T1000 (cell line): ENCODE results near the gene PRRX2.
A peak's percentile ranks its signal among the peaks of the same experiment; 100 is the strongest.
"Not testable (repeated sequence)": the region's sequence is repeated elsewhere in the genome, so short reads cannot be mapped to it uniquely, and the experiment has no call there.

Experiments
- DNase-seq: peaks from one replicate; lab custom pipeline; 2025; ENCODE audit warnings: mixed read lengths; lab: John Stamatoyannopoulos, UW

Gene PRRX2

DNA sequence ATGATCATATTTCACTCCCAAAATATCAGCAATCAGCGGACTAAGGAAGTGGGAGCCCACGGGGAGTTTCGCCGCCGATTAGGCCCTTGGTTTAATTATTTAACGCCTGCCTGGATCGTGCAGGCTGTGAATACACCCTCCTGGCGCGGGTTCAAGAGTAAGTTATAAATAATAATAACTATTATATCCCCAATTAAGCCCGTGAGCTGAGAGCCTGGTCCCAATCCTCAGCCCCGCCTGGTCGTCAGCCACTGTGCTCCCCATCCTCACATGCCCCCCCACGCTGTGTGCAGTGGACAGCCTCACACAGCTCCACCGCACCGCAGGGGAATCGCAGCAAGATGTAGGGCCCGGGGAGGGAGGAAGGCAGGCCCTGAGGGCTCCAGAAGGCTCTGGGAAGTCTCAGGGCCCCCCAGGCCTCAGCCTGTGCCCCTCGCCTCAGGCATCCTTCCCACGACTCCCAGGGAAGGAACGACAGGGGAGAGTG is 10.8 kb upstream of the PRRX2 start:
- DNase-seq = no peak

- DNase-seq = no peak
Measured at GRCh38 chr9:129655154-129655553, 10.3 kb upstream of the PRRX2 start.

- no peak for DNase-seq
Measured at GRCh38 chr9:129655696-129656095, 9.8 kb upstream of the PRRX2 start.

DNA sequence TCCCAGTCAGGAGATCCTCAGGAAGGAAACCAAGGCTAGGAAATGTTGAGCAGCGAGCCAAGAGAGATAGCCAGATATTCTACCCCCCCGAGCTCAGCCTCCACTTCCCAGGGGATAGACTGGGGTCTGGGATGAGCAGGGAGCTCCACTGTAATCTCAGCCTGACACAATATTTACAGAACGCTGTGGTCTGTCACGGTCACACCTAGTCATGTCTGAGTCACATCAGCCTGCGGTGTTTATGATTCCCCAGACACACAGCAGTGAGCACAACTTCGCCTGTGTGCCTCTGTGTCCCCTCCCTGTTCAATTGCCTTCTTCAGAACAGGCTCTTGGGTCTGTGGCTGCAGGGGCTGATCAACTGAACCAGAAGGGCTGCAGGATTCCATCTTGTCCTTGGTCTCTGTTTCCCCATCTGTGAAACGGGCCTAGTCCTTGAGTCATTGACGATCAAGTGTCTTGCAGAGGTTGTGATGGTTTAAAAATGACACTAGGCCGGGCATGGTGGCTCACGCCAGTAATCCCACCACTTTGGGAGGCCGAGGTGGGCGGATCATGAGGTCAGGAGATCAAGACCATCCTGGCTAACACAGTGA is 8.6 kb upstream of the PRRX2 start:
- peak; percentile 67 for DNase-seq

DNA sequence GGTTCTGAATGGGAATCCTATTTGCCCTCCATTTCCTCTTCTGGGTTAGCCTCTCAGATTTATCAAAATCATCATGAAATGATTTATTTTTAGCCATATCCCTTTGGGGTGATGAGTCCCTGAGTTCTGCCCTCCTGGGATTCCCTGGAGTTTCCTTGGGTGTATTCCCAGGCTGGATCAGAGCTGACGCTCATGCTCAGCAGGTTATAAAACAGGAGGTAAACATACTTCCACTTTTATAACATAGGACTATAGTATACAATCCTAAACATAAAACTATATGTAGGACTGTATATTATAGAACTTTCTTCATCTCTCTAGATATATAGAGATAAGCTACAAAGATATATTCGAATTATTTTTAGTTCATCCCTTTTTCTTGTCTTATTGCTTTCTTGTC is 4.4 kb upstream of the PRRX2 start:
- no peak for DNase-seq

DNA sequence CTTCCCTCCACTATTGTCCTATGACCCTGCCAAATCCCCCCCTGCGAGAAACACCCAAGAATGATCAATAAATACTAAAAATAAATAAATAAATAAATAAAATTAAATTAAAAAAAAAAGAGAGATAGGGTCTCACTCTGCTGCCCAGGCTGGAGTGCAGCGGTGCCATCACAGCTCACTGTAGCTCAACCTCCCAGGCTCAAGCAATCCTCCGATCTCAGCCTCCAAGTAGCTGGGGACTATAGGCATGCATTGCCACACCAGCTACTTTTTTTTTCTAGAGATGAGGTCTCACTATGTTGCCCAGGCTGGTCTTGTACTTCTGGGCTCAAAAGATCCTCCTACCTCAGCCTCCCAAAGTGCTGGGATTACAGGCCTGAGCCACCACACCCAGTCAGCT is 3.2 kb upstream of the PRRX2 start:
- DNase-seq = not testable (repeated sequence)

DNA sequence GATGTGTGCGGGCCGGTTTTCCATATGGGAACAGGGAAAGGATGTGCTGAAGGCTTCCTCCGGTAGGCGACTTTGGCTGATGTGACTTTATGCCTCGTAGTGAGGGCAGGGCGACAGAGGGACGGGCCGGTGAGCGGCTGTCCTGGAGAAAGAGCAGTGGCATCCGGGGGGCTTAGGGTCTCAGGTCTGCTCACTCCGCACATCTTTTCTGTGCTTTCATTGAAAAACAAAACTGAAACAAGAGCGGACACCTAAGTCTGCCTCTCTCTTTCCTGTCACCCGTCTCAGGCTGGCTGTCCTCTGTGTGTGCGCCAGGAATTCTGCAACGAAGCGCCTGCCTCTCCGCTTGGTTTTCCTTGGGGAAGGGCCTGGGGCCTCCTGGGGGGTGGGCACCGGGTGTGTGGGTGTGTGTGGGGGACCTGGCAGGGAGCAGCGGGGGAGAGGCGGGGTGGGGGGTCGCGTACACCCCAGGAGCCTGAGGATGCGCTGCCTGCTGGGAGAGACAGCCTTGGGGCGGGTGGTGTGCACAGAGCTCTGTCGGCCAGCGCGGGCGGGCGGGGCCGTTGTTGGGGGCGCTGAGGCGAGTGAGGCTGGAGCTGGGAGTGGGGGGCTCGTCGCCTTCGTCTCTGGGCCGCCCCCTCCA is 580 bp upstream of the PRRX2 start:
- DNase-seq = no peak

DNA sequence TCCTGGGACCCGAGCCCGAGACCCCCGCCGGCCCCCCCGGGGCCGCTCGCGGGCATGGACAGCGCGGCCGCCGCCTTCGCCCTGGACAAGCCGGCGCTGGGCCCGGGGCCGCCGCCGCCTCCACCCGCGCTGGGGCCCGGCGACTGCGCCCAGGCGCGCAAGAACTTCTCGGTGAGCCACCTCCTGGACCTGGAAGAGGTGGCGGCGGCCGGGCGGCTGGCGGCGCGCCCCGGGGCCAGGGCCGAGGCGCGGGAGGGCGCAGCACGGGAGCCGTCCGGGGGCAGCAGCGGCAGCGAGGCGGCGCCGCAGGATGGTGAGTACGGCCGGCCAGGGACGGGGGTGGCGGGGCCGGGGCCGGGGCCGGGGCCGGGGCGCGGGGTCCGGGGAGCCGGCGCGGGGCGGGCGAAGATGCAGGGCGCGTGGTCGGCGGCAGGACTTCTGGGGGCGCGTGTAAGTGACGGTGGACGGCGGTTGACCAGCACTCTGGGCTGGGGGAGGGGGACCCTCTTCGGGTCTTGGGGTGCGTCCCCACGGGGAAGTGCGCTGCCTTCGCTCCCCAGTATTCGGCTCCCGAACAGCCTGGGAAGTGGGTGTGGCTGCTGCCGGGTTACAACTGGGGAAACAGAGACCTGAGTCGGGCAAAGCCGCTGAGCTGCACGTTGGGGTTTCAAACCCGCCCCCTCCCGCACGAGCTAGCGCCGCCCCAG is 520 bp downstream of the PRRX2 start:
- no peak for DNase-seq

- no peak for DNase-seq
Measured at GRCh38 chr9:129666575-129666974, 1.1 kb downstream of the PRRX2 start.

DNA sequence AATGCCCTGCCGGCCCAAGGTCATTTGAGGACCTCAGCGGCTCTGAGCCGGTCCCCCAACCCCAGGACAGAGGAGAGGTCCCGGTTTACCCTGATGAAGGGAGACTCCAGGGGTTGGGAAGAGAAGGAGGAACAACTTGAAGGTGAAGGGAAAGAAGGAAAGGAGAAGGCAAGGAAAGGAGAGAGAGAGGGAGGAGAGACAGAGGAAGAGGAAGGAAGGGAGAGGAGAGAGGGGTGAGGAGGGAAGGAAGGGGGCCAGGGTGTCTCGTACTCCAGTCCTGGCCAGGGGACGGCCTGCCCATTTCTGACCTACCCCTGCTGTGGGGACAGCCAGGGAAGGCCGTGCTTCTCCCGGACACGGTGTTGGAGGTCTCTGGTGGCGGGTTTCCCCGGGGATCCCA is 1.9 kb downstream of the PRRX2 start:
- DNase-seq = no peak

- no peak for DNase-seq
Measured at GRCh38 chr9:129667850-129668249, 2.4 kb downstream of the PRRX2 start.

- DNase-seq = peak; percentile 19
Measured at GRCh38 chr9:129669141-129669718, 3.8 kb downstream of the PRRX2 start.

DNA sequence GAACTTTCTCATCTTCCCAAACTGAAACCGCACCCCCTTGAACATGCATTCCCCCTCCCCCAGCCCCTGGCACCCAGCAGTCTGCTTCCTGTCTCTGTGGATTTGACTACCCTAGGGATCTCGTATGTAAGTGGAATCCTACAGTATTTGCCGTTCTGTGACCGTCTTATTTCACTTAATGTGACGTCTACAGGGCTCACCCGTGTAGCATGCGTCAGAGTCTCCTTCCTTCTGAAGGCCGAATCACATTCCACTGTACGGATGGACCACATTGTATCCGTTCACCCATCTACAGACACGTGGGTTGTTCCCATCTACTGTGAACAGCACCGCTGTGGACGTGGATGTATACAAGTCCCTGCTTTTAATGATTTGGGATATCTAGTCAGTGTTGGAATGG is 4.5 kb downstream of the PRRX2 start:
- DNase-seq = no peak

DNA sequence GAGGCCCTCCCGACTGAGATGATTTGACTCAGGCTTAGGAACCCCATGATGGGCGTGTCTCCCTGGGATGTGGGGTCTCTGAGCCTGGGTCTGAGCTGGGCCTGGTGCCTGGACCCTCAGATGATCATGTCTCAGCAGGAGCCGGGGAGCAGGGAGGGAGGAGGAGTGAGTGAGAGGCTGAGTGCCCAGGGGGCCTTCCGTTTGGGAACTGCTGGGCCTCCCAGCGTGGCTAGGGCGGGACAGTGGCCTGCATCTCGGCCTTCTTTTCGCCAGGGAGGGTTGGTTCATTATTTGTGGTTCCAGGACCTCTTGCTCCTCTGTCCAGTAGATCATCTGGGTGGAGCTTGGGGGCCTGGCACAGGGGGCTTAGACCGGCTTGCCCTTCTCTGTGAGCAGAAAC is 5.6 kb downstream of the PRRX2 start:
- DNase-seq = no peak

GRCh38 chr9:129671519-129671918 is 6.1 kb downstream of the PRRX2 start:
- DNase-seq = no peak

- DNase-seq = no peak
Measured at GRCh38 chr9:129672702-129673101, 7.3 kb downstream of the PRRX2 start.

DNA sequence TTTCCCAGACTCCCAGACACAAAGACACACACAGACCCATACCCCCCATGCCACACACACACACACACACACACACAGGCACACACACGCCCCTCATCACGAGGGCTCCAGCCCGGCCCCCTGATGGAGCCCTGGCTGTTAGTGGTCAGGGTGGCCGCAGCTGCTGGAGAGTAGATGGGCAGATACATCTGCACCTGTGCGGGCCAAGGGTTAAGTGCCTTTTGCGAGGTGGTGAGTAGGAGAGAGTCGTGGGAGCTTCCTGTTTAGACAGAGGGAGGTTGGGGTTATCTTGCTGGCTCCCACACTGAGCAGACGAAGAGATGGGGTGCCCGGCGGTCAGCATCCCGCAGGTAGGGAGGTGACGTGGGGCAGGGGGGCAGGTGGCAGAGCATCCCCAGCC is 8.2 kb downstream of the PRRX2 start:
- no peak for DNase-seq

- DNase-seq = no peak
Measured at GRCh38 chr9:129674229-129674628, 8.8 kb downstream of the PRRX2 start.

DNA sequence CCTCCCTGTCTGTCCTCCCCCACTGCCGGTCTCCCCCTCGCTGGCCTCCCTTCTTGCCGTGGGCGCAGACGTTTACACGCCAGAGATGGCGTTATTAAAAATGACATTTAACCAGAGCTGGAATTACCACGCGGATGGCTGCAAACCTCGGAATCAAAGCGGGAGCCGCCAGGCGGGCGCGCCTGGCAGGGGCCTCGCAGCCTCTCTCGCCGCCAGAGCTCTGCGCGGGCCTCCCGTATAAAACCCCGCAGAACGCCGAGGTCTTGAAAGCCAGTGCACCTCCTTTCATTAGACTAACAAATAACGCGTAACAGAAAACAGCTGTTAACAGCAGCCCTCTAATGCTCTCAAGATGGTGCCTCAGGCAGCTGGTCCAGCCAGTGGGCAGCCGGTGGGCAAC is 10.2 kb downstream of the PRRX2 start:
- DNase-seq = no peak

- no peak for DNase-seq
Measured at GRCh38 chr9:129676287-129676686, 10.8 kb downstream of the PRRX2 start.

DNA sequence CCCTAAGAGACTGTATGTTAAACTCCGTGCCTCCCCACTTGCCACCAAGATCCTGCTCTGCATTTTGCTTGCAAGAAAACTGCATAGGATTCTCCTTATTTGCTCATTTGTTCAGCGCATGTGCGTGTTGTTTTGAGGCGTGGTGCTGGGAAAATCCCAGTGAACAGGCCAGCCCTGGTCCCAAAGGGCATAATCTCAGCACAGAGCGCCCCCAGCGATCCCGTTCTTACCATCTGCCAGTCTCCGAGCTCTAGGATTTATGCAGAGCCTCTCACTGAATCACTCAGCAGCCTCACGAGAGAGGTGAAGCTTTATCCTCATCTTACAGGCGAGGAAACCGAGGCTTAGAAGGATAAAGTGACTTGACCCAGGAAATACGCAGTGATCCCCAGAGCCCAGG is 11.5 kb downstream of the PRRX2 start:
- DNase-seq = no peak

DNA sequence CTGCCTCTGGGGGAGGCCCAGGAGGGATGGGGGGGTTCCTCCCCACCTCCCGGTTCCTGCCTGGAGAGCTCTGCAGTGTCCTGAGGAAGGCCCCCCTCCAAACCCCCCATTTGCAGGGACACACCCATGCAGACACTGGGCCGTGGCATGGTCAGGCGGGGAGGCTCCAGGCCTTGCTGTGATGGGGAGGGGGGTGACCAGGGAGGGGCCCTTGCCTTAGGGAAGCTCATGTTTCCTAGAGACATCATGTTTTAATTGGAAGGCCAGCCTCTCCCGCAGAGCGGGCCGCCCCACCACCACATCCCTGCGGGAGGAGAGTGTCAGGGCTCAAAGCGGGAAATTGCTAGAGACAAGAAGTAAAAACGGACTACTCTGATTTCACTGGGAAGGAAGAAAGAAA is 12.0 kb downstream of the PRRX2 start:
- DNase-seq = no peak

- DNase-seq = no peak
Measured at GRCh38 chr9:129678844-129679243, 13.4 kb downstream of the PRRX2 start.
